ENCODE measurements around the gene PSEN1.
A peak's percentile ranks its signal among the peaks of the same experiment; 100 is the strongest.
"Not testable (repeated sequence)": the region's sequence is repeated elsewhere in the genome, so short reads cannot be mapped to it uniquely, and the experiment has no call there.

Gene PSEN1

DNA sequence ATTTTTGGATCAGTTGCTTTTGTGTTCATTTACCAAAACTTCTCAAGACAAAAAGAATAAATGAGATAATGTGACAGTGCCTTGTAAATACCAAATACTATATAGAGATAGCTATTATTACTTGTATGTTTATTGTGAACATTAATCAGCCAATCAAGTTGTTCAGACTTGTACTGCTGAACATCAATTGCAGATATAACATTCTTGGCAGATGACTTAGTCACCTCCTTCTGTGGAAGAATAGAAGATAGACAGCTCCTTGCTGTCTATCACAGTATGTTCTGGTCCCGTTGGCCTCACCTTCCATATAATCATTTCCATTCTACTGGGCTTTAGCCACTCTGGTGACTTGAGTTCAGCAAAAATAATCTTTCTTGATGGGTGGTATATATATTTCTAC is 30.1 kb downstream of the PSEN1 start:
- DNase-seq (ENCODE audit: low spot score) (no peak), FAIRE-seq (peak; percentile 50)

GRCh38 chr14:73167727-73168126 is 31.4 kb downstream of the PSEN1 start:
- no peak for DNase-seq (ENCODE audit: low spot score)
- FAIRE-seq = no peak

DNA sequence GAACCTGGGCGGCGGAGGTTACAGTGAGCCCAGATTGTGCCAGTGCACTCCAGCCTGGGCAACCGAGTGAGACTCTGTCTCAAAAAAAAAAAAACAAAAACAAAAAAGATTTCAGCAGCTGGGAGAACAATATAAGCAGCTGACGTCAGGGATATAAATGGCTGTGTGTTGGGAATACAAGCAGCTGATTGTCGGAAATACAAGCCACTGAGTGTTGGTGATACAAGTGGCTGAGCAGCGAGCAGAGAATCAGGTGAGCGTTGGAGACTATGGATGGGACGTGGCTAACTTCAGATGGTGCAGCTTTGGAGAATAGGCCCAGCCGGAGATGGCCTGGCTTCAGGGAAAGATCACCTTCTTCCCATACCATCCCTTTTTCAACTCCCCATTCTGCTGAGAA is 32.0 kb downstream of the PSEN1 start:
- no peak for DNase-seq (ENCODE audit: low spot score)
- FAIRE-seq = peak; percentile 67

- FAIRE-seq (peak; percentile 30), DNase-seq (ENCODE audit: low spot score) (no peak)
Observed at GRCh38 chr14:73168691-73169090, 32.4 kb downstream of the PSEN1 start.

DNA sequence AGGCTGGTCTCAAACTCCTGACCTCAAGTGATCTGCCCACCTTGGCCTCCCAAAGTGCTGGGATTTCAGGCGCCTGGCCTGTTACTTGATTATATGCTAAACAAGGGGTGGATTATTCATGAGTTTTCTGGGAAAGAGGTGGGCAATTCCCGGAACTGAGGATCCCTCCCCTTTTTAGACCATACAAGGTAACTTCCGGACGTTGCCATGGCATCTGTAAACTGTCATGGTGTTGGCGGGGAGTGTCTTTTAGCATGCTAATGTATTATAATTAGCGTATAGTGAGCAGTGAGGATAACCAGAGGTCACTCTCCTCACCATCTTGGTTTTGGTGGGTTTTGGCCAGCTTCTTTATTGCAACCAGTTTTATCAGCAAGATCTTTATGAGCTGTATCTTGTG is 33.5 kb downstream of the PSEN1 start:
- FAIRE-seq; DNase-seq (ENCODE audit: low spot score): not testable (repeated sequence)

GRCh38 chr14:73170686-73171085 is 34.4 kb downstream of the PSEN1 start:
- peak; percentile 71 for FAIRE-seq
- no peak for DNase-seq (ENCODE audit: low spot score)

- DNase-seq (ENCODE audit: low spot score) (no peak), FAIRE-seq (no peak)
Observed at GRCh38 chr14:73172500-73172899, 36.2 kb downstream of the PSEN1 start.

GRCh38 chr14:73173092-73173735 is 36.9 kb downstream of the PSEN1 start:
- peak; percentile 37 for DNase-seq (ENCODE audit: low spot score)
- FAIRE-seq = no peak

- DNase-seq (ENCODE audit: low spot score) (no peak), FAIRE-seq (no peak)
Observed at GRCh38 chr14:73176685-73177084, 40.4 kb downstream of the PSEN1 start.

DNA sequence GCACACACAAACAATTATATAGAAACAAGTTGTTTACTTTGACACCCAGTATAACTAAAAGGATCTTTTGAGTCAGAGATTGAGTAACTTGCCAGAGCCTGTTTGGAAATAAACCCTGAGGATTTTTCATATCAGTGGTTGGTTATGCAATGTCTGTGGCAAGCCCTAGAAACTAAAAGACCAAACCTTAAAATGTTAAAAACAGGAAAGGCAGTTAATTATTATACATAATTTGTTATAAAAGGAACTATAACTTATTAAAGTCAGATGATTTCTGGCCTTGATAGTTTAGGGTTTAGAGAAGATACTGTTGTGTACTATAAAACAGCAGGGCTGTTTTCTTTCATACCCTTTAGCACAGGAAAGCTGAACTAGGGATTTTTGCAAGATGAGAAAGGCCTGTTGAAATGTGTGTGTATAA is 44.1 kb downstream of the PSEN1 start:
- DNase-seq (ENCODE audit: low spot score) (no peak), FAIRE-seq (no peak)

DNA sequence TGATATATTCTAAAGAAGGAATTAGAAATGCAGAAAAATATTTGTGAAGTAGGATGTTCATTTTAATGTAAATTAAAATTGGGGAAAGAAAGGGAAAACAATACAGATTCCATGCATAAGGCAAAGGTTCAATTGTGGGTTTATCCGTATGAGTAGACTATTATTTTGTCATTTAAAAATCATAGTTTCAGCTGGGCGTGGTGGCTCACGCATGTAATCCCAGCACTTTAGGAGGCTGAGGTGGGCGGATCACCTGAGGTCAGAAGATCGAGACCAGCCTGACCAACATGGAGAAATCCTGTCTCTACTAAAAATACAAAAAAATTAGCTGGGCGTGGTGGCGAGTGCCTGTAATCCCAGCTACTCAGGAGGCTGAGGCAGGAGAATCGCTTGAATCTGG is 44.7 kb downstream of the PSEN1 start:
- DNase-seq (ENCODE audit: low spot score); FAIRE-seq: not testable (repeated sequence)

DNA sequence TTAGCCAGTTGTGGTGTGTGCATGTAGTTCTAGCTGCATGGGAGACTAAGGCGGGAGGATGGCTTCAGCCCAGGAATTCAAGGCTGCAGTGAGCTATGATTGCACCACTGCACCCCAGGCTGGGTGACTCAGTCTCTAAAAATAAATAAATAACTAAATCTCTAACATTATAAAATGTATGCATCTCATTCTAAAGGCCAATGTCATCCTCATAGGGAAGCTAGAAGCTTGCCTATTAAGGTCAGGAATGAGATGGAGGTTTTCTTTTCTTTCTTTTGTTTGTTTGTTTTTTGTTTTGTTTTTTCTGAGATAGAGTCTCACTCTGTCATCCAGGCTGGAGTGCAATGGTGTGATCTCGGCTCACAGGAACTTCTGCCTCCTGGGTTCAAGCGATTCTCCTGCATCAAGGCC is 52.2 kb downstream of the PSEN1 start:
- FAIRE-seq (no peak), DNase-seq (ENCODE audit: low spot score) (no peak)

DNA sequence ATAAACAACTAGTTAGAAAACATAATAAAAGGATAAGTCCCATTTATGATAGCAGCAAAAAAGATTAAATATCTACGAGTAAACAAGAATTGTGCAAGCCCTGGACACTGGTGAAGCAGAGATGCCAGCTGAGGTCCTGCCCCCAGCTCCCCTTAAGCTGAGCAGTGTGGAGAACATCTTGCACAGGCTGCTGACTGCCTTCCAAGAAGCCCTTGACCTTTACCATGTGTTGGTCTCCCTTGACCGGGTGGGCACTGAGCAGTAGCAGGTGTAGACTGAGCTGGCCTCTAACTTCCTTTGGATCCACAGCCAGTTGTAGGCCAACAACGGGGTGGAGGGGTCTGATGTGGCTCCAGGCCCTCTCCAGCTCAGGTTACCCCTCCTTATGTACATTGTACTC is 53.3 kb downstream of the PSEN1 start:
- FAIRE-seq = no peak

GRCh38 chr14:73191441-73191840 is 55.1 kb downstream of the PSEN1 start:
- DNase-seq (ENCODE audit: low spot score) (no peak), FAIRE-seq (no peak)

More for the DNA sequence above, 53.3 kb downstream of the PSEN1 start:
- no peak for DNase-seq (ENCODE audit: low spot score)

DNA sequence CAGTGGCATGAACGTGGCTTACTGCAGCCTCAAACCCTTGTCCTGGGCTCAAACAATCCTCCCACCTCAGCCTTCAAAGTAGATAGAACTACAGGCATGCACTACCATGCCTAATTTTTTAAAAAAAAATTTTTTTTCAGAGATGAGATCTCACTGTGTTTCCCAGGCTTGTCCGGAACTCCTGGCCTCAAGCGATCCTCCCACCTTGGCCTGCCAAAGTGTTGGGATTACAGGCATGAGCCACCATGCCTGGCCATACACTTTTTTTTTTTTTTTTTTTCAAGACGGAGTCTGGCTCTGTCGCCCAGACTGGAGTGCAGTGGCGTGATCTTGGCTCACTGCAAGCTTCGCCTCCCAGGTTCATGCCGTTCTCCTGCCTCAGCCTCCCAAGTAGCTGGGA is 58.0 kb downstream of the PSEN1 start:
- DNase-seq (ENCODE audit: low spot score); FAIRE-seq: not testable (repeated sequence)

DNA sequence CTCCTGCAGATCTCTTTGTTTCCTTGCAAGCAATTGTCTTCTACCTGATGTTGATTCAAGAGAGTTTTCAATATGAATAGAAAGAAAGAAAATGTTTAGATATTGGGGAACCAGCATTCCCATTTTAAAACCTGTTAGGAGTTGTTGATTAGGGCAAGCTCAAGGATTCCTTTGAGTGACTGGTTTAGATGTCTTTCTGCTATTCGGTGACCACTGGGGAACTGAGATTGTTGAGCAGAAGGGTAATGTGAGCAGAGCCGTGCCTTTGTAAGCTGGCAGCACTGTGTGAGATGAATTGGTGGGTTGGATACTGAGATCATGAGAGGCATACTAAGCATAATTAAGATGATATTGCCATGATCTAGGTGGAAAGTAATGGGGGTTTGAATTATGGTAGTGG is 61.9 kb downstream of the PSEN1 start:
- FAIRE-seq (peak; percentile 97), DNase-seq (ENCODE audit: low spot score) (no peak)

DNA sequence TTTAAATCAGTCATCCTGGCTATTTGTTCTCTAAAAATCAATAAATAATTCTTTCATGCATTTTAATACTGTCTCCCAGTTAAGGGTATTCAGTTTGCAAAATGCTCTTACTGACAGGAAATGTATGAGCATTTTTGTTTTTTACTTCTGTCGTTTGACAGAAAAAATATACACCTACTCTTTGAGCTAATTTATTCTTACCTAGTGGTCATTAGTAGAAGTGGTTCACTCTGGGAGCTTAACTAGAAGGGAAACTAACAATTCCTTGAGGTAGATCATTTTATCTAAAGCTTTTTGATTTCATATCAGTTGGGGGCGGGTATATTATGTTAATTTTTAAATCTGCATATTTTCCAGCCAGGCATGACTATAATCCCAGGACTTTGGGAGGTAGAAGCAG is 67.2 kb downstream of the PSEN1 start:
- FAIRE-seq = no peak
- DNase-seq (ENCODE audit: low spot score) = no peak

- peak; percentile 90 for FAIRE-seq
- DNase-seq (ENCODE audit: low spot score) = no peak
Observed at GRCh38 chr14:73207615-73208014, 71.3 kb downstream of the PSEN1 start.

- FAIRE-seq (no peak), DNase-seq (ENCODE audit: low spot score) (no peak)
Observed at GRCh38 chr14:73208390-73208789, 72.1 kb downstream of the PSEN1 start.

GRCh38 chr14:73208846-73209245 is 72.5 kb downstream of the PSEN1 start:
- DNase-seq (ENCODE audit: low spot score) = no peak
- no peak for FAIRE-seq

DNA sequence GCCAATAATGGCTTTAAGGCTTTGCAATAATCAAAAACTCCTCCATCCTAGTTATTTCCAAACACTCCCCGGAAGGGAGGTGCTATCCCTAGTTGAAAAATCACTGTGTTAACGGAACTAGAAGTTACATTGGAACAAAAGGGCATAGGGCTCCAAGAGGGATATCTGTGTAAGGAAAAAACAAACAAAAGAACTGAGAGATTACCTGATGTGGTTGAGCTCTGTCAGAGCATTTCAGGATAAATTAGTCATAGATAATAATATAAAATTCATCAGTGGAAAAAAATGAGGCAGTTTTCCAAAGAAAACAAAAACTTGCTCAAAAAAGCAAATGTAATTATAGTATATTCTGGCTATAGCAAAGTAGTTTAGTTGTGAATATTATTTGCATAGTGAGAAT is 73.6 kb downstream of the PSEN1 start:
- FAIRE-seq (no peak), DNase-seq (ENCODE audit: low spot score) (no peak)

- FAIRE-seq = no peak
- no peak for DNase-seq (ENCODE audit: low spot score)
Observed at GRCh38 chr14:73211251-73212040, 75.1 kb downstream of the PSEN1 start.

- DNase-seq (ENCODE audit: low spot score) = no peak
- no peak for FAIRE-seq
Observed at GRCh38 chr14:73216030-73216429, 79.7 kb downstream of the PSEN1 start.

Data from urothelium cell line (cell line).